ENCODE measurements around the gene BCAR1.

The BCAR1 gene

GRCh38 chr16:75238853-75239541, 12.4 kb downstream of the BCAR1 start:
- no peak for FAIRE-seq

- FAIRE-seq, result no peak
Measured at GRCh38 chr16:75238132-75238852, 13.1 kb downstream of the BCAR1 start.

DNA sequence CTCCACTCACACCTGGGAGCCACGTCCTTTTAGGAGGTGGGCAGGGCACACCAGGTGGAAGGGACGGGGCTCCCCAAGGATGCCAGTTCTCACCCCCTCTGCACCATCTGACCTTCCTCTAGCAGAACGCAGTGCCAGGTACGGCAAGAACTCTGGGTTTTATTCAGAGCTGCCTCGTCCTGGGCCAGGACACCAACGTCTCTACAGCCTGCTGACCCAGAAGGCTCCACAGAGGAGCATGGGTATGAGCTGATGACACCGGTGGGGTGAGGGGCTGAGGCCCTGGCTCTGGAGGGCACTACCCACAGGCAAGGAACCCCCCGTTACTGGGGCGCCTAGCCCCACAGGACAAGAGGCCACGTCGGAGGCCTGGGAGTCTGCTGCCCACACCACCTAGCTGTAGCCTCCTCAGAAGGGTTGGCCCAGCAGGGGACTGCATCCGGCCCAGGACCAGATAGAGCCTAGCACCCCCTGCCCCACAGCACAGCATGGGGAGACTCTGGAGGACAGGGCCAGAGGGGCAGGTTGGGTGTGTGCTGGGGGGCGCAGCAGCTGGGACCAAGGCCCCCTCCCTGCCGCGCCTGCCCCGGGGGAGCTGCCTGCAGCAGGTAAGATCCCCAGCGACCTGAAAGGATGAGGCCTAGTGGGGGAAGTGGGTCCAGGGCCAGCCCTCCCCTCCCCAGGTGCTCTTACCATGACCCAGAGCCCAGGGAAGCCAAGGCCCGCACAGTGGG, 13.9 kb downstream of the BCAR1 start:
- no peak for FAIRE-seq

DNA sequence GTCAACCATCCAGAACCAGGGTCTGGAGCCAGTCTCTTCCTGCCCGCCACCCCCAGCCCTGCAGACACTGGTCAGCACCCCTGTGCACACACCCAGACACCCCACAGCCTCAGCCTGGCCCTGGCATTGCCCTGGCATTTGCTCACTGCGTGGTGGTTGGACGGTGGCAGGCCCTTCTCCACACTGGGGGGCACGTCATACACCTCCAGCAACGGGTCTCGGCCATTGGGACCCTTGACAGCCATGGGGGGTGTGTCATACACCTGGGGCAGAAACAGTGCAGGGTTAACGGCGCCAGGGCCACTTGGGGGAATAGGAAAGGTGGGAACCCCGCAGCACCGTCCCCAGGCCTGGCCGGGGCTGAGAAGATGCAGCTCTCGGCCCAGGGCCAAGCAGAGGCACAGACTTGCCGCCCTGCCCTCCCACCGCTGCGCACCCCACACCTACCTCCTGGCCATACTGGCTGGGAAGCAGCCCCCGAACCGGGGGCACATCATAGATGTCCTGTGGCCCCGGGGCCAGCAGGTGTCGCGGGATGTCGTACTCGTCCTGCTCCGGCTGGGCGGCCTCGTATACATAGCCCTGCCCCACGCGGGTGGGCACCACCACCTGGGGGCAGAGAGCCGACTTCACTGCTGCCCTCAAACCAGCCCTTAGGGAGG, 14.6 kb downstream of the BCAR1 start:
- no peak for FAIRE-seq

- FAIRE-seq, result no peak
Measured at GRCh38 chr16:75236232-75236631, 15.2 kb downstream of the BCAR1 start.

DNA sequence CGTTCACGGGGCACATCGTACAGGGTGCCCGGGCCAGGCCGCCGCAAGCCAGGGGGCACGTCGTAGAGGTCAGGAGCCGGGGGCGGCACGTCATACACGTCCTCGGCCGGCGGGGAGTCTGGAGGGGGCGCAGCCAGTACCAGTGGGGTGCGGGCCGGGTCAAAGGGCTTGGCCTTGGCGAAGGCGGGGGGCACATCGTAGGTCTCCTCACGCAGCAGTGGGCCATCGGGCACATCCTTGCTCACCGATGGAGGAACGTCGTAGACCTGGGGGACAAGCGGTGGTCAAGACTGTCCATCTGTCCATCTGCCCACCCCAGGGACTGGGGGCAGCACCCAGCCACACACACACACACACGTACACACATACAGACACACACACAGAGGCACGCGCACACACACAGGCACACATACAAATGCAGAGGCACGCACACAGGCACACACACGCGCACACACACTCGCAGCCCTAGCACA, 15.7 kb downstream of the BCAR1 start:
- no peak for FAIRE-seq

GRCh38 chr16:75234856-75235696, 16.3 kb downstream of the BCAR1 start:
- no peak for FAIRE-seq

GRCh38 chr16:75233611-75233938, 17.8 kb downstream of the BCAR1 start:
- no peak for FAIRE-seq

GRCh38 chr16:75231570-75231969, 19.9 kb downstream of the BCAR1 start:
- no peak for FAIRE-seq

- FAIRE-seq, result no peak
Measured at GRCh38 chr16:75230471-75231110, 20.8 kb downstream of the BCAR1 start.

DNA sequence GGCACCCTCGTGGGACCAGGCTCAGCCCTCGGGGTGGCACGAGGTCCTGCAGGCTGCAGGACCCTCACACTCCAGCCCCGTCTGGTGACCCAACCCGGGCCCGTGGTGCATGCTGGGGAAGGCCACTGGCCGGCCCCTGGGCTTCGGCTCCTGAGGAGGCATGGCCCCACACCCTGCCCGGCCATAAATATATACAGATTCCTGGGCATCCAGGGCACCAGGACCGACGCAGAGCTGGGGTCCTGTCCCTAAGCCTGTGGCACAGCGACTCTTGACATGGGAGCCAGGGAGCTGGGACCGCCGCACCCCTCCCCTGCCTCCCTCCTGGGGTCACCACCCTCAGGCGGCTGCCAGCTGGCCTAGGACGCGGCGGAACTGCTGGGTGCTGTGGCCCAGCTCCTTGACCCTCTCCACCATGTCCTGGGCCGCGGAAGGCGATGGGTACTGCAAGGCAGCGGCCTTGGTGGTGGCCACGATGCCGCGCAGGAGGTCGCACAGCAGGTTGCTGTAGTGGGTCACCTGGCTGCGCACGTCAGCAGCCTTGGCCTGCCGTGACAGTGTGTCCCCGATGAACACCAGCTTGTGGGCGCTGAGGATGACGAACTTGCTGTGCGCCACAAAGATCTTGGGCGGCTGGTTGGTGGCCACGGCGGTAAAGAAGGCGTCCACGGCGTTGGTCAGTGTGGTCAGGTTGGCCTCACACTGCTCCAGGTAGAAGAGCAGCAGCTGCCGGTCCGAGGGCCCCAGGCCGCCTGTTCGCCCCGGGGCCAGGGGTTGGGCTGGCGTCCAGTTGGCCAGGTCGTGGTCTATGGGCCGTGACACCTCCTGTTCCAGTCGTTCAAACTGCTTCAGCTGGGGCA, 22.0 kb downstream of the BCAR1 start:
- FAIRE-seq, result no peak

DNA sequence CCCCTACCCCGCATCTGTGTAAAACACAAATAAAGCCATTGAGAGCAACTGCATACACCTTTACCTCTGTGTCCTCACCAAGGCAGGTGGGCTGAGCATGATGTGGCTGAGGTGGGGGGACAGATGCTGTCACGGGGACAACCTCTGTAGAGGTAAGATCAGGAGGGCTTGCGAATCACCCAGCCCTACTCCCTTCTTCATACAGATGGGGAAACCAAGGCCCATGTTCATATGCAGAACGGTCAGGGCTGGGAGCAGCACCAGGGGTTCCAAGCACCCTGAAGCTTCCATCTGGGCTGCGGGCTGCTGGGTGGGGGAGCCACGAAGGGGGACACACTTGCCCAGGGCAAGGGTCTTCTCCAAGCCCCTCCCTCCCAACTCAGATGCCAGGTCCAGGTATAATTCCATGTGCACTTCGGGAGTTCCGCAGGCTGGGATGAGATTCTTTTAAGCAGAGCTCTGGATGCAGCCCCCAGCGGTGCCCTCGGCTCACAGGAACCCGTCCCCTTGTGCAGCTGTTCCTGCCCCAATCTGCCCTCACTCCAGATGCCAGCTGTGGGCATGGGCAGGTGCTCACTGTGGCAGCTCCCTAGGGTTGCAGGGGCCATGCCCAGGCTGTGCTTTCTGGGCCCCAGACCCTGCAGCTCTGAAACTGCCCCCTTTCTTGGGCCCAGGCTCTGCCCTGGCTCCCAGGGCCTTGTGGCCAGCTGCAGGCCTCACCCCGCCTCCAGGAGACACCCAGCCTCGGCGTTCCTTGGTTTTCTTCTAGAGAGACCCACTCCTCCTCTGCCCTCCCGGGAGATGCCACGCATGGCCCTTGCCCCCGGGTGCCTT, 23.1 kb downstream of the BCAR1 start:
- no peak for FAIRE-seq

DNA sequence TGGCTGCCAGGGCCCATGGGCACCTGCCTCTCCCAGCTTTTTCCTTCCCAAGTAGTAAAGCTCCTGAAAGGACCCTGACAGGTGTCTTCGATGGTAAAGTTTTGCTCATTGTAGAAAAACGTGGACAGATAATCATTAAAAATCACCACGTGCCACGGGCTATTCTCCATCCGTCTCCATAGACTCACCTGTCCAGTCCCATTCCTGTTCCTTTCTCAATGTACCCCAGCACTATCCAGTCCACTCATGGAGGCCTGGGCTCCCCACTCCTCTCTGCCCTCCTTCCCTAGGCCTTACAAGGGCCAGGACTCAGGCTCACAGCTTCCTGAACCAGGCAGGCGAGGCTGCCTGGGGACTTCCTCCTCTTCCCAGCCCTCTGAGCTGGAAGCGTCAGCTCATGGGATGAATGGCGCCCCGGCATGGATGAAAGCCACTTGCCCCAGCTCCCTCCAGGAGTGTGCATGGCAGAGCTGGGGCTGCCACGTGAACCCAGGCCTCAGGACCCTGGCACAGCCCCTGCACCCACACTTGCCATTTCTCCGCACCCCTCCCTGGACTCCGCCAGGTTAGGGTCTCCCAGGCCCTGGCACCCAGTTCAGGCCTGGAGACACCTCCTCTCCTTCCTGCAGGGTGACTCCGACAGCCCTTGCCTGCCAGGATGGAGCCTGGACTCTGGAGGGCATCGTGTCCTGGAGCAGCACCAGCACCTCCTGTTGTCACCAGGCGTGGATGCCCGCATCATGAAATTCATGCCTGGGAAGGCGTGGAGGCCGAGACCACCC, 23.9 kb downstream of the BCAR1 start:
- no peak for FAIRE-seq

DNA sequence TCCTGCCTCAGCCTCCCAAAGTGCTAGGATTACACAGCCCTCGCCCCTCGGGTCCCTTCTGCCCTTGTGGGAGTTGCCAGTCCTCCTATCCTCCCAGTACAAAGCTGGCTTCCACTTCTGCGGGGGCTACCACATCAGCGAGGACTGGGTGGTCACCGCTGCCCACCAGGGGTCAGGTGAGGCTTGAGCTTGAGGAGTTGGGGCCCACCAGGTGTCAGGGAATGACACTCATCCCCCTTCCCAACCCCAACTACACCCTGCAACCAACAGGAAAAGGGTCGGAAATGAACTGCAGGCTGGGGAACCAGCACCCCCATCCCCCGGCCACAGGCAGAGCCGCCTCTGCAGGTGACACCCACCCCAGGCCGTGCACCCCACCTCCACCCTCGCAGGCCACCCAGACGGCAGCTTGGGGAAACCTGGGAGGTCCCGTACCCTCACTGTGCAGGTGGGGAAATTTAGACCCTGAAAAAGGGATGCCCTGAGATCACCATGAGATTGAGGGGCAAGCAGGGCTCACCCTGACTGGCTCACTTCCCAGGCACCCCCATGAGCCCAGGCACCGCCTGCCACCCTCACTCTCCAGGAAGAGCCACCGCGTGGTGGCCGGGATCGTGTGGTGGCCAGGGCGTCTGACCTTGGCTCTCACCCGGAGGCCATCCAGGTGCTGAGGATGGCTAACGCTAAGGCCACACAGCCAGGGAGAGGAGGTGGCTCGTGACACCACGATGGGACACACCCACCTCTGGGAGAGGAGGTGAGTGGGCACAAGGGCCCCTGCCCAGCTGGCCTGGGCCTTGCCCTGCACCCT, 24.7 kb downstream of the BCAR1 start:
- FAIRE-seq, result no peak

DNA sequence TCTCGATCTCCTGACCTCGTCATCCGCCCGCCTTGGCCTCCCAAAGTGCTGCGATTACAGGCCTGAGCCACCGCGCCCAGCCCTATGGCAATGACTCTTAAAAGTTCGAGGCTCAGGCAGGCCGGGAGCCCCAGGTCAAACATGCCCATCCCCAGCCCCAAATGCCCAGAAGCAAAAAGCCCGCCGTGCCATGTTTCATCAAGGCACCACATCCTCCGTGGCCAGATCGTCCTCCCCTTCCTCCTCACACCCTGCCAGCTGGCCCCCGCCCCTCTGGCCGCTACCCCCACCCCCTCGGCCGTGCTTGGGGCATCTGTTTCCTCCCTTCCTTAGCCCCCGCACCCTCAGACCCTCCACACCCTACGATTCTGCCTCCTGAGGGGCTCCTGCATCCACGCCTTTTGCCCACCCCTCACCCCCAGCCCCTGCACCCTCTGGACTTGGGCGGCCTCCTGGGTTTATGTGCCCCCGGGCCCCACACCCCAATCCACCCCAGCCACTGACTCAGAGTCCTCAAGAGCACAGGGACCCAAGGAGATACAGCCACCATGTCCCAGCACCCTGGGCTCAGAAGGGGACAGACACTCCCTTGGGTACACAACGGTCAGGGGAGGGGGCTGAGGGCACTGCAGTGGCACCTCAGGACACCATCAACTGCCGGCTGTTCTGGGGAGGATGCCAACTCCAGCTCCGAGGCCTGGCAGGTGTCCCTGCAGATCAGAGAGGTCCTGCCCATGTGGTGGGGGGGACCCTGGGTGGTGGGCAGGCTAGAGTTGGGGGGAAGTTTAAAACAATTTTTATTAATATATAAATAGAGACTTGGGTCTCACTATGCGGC, 25.5 kb downstream of the BCAR1 start:
- FAIRE-seq, result no peak

DNA sequence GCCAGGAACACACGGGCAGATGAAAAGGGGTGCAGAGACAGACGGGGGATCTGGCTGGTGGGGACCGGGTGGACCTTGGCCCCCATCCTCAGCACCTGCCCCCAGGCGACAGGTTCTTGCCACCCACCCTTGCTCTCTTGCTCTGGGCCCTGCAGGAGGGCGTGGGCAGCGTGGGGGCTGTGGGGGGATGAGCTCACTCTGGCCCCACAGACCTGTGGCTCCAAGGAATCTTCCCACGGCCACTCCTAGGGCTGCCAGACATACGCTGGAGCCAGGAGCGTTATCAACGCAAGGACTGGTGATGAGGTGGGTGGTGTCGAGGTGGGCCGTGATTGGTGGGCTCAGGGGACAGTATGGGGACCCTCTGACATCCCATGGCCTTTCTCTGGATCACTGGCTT, 26.3 kb downstream of the BCAR1 start:
- FAIRE-seq, result no peak
